Activated T-cell treated with anti-CD3 and anti-CD28 coated beads, Interleukin-2, amount 50 U/mL, for 24 hours (primary cell): Measurements from ENCODE around the gene HSP90AB1.

Experiments used
- DNase-seq: peaks from one replicate; pipeline ENCODE4 v3.0.0-alpha.2; 2020
- H3K27ac Mint-ChIP-seq: 2 replicates; pipeline ENCODE4 v1.8.0; 2020; ENCODE audit warnings: mild to moderate bottlenecking, mixed read lengths
- H3K27me3 Mint-ChIP-seq: 2 replicates; pipeline ENCODE4 v1.8.0; 2020; ENCODE audit warnings: mixed read lengths
- H3K36me3 Mint-ChIP-seq: 2 replicates; pipeline ENCODE4 v1.8.0; 2020; ENCODE audit warnings: low read depth, mixed read lengths
- H3K4me1 Mint-ChIP-seq: 2 replicates; pipeline ENCODE4 v1.8.0; 2020; ENCODE audit warnings: low read depth, mixed read lengths
- H3K4me3 Mint-ChIP-seq: 2 replicates; pipeline ENCODE4 v1.8.0; 2020; ENCODE audit warnings: mild to moderate bottlenecking, moderate library complexity, mixed read lengths
- H3K9me3 Mint-ChIP-seq: 2 replicates; pipeline ENCODE4 v1.8.0; 2020; ENCODE audit warnings: mixed read lengths

HSP90AB1 gene

DNA sequence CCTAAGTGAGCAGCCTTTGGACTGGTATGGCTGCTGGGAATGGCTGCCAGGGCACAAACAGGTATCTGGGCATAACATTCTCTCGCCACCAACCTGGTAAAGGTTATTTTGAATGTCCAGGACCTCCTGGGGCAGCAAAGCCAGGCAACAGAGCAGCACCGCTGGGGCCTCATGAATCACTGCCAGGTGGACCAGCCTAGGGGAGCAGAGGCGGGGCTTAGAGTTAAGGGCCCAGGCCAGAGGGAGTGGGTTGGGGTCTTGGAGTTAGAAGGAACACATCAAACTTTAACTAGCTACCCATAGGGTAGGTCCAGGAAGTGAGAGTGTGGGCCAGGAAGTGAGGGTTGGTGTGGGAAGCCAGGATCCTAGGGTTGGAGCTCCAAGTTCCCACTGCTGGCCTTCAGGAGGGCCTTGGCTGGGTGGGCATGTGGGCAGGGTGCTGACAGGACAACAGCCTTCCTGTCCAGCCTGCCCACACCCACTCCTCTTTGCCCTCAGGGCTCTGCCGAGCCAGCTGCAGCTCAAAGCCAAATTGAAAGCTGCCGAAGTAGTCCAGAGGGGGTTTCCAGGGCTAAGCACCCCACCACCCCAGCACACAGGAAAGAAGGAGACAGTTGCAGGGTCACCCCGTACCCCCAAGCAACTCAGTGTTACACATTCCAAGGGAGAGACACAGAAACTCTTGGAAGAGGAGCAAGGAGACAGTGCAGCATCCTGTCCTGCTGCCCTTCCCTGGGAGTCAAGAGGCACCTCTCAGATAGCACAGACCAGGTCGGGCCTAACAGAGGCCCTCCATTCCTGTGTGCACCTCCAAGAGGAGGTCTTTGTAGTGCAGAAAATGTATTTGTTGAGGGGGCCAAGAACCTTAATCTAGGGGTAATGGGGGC lies 15.8 kb downstream of the HSP90AB1 start:
- Mint-ChIP-seq H3K4me1 (peaks cover 60% of the 10 kb centered on the region), H3K9me3 (no peaks in the 10 kb centered on the region), H3K27ac (peak overlapping the region; percentile 95), H3K27me3 (no peaks in the 10 kb centered on the region), H3K36me3 (peaks cover 71% of the 10 kb centered on the region), H3K4me3 (peak overlapping the region; percentile 92)
- DNase-seq = no peak

DNA sequence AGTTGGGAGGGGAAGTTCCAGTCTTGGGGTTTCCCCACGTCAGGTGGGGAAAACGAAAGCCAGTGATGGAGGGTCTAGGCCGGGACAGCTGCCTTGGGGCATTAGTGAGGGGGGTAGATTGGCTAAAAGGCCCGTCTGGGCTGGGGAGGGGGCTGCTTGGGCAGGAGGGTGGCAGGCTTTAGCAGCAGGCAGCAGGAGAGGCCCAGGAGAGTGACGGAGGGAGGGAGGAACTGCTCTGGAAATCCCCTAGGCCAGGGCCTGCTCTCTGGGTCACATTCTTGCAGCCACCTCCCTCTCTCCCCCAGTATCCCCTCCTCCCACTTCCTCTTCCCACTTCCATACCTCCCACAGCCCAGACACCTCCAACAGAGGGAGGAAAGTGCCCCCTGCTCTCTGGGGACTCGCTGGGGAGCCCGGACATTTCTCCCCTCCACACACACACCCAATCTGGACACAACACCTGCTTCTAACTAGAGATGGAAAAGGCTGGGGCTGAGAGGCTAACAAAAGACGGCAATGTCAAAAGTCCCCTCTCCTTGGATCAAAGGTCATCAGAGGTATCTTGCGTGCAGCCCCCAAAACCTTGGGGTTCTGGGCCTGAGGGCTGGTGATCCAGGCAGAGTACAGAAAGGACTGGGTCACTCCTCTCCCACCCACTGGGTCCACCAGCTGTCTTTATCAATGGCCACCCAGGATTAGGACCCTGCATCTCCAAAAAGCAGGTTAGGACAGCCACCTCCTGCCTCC lies 16.6 kb downstream of the HSP90AB1 start:
- H3K9me3 Mint-ChIP-seq = no peaks in the 10 kb centered on the region
- H3K27ac Mint-ChIP-seq = peak overlapping the region; percentile 95
- peaks cover 7% of the 10 kb centered on the region for H3K27me3 Mint-ChIP-seq
- DNase-seq = no peak
- peaks cover 54% of the 10 kb centered on the region for H3K4me1 Mint-ChIP-seq
- H3K36me3 Mint-ChIP-seq = peaks cover 63% of the 10 kb centered on the region
- H3K4me3 Mint-ChIP-seq = peak overlapping the region; percentile 92

DNA sequence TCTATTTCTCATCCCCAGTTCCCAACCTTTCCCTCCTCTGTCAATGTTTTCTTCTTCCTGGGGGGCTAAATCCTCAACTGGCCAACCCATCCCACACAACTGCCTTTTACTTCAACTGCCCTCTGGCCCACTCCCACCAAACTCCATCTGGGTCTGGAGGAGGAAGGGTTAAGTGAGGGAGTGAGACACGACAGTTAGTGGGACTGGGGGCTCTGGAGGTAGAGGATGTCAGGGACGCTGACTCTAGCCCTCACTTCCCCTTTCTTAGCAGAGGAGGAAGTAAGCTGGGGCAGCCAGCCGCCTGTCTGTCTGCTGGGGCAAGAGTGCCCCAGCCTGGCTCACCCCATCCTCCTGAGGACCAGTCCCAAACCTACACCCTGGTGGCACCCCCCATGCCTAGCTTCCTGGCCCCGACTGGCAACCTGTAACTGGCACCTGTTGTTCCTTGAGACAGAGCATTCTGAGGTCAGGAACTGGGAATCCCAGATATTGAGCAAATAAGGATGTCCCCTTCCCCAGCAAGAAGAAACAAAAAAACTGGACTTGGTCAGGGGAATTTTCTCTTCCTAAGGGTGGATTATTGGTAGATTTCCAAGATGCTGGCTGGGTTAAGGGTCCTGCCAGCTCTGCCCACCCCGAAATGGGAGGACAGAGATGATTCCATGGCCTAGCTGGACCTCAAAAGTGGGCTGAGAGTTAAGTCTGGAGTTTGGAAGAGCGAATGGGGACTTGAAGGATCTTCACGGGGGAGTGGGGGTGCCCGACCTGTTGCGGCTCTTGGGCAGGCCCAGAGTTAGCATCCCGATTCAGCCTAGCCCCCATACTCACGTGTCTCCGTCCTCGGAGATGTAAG lies 17.5 kb downstream of the HSP90AB1 start:
- no peaks in the 10 kb centered on the region for H3K9me3 Mint-ChIP-seq
- peaks cover 54% of the 10 kb centered on the region for H3K36me3 Mint-ChIP-seq
- no peak for DNase-seq
- H3K27ac Mint-ChIP-seq = peak overlapping the region; percentile 95
- H3K4me1 Mint-ChIP-seq = peaks cover 58% of the 10 kb centered on the region
- H3K27me3 Mint-ChIP-seq = peaks cover 16% of the 10 kb centered on the region
- peak overlapping the region; percentile 92 for H3K4me3 Mint-ChIP-seq

DNA sequence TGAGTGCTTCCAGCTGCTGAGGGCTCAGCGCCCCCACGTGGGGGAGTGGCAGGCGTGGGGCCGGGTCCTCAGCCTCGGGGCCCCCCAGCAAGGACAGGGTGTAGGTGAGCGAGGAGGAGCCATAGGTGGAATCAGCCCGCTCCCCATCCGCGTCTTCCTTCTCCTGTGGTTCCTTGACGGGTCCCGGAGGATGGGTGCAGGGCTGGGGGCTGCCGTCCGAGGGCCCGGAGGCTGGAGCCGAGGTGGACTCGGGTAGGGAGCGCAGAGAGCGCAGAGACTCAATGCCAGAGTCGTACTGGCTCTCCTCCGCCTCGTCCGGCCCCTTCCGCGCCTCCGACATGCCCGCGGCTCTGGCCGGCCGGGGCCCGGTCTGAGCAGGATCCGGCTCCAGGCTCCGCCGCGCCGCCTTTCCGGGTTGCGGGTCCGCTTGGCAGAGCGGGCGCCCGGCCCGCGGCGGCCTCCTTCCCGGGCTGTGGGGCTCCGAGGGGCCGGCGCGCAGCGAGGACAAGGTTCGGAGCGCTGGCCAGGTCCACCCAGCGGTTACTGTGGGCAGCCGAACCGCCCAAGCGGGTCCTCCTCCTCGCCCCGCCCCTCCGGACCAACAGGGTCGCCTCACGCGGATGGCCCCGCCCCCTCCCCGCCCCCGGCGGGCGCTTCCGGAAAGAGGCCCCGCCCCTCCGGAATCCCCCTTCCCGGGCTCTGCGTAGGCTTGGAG lies 18.3 kb downstream of the HSP90AB1 start, which contains the start of gene NFKBIE:
Gene NFKBIE (minus strand): TSS at position 545 of the 715 bp plus-strand sequence. CDS start 205 bp downstream, at position 340.
- peaks cover 24% of the 10 kb centered on the region for H3K27me3 Mint-ChIP-seq
- H3K36me3 Mint-ChIP-seq = peaks cover 47% of the 10 kb centered on the region
- DNase-seq = peak; percentile 99
- H3K9me3 Mint-ChIP-seq = no peaks in the 10 kb centered on the region
- peak within 1 kb of the TSS; percentile 92 for H3K4me3 Mint-ChIP-seq
- H3K27ac Mint-ChIP-seq = peak within 1 kb of the TSS; percentile 95
- peaks cover 66% of the 10 kb centered on the region for H3K4me1 Mint-ChIP-seq

DNA sequence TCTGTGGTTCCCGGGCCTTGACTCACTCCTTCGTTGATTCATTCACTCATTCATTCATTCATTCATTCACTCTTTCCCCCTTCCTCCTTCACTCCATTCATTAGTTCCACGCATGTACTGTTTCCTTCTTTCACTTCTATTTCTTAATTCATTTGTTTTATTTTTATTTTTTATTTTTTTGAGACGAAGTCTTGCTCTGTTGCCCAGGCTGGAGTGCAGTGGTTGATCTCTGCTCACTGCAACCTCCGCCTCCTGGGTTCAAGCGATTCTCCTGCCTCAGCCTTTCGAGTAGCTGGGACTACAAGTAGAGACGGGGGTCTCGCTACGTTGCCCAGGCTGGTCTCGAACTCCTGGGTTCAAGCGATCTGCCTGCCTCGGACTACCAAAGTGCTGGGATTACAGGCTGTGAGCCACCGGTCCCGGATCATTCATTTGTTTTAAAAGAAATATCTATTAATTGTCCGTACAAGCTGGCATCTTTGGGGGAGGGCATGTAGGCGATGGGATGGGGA lies 18.9 kb downstream of the HSP90AB1 start:
- peak overlapping the region; percentile 77 for H3K27ac Mint-ChIP-seq
- H3K9me3 Mint-ChIP-seq = no peaks in the 10 kb centered on the region
- H3K4me3 Mint-ChIP-seq = peak overlapping the region; percentile 92
- H3K36me3 Mint-ChIP-seq = peaks cover 41% of the 10 kb centered on the region
- H3K4me1 Mint-ChIP-seq = peaks cover 64% of the 10 kb centered on the region
- DNase-seq = no peak
- H3K27me3 Mint-ChIP-seq = peaks cover 24% of the 10 kb centered on the region

DNA sequence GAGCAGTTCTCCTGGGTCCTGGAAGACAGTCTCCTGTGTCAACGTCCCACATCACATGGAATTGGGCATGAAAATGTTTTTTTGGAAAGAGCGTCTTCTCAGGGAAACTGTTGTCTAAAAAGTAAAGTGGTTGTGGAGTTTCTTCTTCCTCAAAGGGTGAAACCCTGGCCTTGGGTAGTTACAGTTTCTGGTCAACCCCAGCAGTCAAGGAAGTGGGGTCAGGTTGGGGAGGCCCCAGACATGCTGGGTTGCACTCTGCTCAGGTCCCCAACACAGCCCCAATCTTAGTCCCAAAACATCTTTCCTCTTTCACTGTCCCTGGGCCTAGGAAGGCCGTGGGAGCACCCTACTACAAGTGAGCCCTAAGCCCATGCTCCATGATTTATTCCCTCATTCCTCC lies 19.4 kb downstream of the HSP90AB1 start:
- Mint-ChIP-seq H3K4me1 (peaks cover 59% of the 10 kb centered on the region), H3K4me3 (peak overlapping the region; percentile 51), H3K27ac (peak overlapping the region; percentile 77), H3K27me3 (peaks cover 28% of the 10 kb centered on the region), H3K9me3 (no peaks in the 10 kb centered on the region), H3K36me3 (peaks cover 35% of the 10 kb centered on the region)
- no peak for DNase-seq

DNA sequence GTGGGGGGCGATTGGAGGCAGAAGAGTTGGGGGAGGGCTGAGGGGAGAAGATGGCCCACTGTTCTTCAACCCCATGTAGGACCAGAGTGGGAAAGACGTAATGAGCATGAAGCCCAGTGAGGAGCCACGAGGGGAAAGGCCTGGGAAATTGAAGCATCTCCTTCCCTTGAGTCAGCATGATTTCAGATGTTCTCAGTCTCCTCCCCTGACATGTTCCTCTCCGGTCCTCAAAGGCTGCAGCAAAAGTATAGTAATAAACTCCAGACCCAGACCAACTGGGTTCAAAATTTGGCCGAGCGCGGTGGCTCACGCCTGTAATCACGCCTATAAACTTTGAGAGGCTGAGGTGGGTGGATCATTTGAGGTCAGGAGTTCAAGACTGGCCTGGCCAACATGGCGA lies 20.4 kb downstream of the HSP90AB1 start:
- Mint-ChIP-seq H3K27ac (no peak overlapping the region), H3K4me3 (no peak overlapping the region), H3K4me1 (peaks cover 54% of the 10 kb centered on the region), H3K9me3 (no peaks in the 10 kb centered on the region), H3K36me3 (peaks cover 26% of the 10 kb centered on the region), H3K27me3 (peaks cover 37% of the 10 kb centered on the region)
- no peak for DNase-seq

DNA sequence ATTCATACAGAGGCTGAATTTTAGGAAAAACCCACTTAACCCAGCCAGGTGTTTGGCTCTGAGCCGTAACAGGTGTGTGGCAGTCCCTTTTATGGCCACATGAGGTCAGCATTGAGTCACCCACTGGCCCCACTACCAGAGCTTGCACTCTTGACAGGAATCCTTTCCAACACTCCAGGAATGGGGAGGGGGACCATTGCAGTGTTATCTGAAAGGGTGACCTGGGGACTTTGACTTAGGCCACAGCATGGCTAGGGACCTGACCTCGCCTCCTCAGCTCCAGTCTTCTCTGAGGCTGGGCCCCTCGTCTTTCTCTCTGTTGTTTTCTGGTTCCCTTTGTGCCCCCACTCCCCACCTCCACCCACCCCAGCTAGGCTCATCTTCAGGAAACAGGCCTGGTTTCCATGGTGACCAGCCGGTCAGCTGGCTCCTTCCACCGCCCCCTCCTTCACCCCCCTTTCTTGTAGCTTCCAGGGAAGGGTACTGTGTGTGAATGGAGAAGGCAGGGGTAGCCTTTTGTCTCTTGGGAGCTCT lies 21.3 kb downstream of the HSP90AB1 start:
- no peaks in the 10 kb centered on the region for H3K9me3 Mint-ChIP-seq
- DNase-seq = peak; percentile 76
- H3K27me3 Mint-ChIP-seq = peaks cover 46% of the 10 kb centered on the region
- H3K4me1 Mint-ChIP-seq = peaks cover 45% of the 10 kb centered on the region
- H3K27ac Mint-ChIP-seq = no peak overlapping the region
- H3K36me3 Mint-ChIP-seq = peaks cover 17% of the 10 kb centered on the region
- no peak overlapping the region for H3K4me3 Mint-ChIP-seq

DNA sequence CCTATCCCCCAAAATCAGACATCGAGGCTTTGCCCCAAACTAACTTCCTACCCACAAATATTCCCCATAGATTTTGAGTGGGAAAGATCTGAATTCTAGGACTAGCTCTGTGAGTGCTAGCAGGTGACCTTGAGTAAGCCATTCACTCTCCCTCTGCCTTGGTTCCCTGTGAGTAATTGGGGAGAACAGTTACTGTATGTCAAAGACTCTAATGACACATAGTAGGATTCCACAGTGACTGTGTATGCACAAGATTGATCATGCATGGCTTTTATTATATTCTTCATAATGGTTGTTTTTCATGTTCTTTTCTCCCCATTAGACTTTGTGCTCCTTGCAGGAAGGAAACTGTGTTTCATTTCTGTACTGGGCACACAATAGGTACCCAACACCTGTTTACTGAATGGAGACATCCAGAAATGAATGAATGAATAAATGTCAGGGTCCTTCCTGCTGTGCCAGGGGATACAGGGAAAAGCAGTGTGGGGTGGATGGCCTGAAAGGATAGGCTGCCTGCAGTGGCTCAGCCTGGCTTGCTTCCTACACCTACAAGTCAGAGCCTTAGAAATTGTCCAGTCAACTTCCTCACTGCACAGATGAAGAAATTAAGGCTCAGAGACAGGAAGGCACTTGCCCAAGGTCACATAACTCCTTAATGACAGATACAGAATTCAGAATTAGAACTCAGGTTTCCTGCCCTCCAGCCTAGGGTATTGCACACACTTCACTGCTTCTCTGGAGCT lies 22.4 kb downstream of the HSP90AB1 start:
- Mint-ChIP-seq H3K4me3 (peak overlapping the region; percentile 48), H3K9me3 (no peaks in the 10 kb centered on the region), H3K4me1 (peaks cover 35% of the 10 kb centered on the region), H3K36me3 (peaks cover 5% of the 10 kb centered on the region), H3K27ac (peak overlapping the region; percentile 66), H3K27me3 (peaks cover 56% of the 10 kb centered on the region)
- no peak for DNase-seq

DNA sequence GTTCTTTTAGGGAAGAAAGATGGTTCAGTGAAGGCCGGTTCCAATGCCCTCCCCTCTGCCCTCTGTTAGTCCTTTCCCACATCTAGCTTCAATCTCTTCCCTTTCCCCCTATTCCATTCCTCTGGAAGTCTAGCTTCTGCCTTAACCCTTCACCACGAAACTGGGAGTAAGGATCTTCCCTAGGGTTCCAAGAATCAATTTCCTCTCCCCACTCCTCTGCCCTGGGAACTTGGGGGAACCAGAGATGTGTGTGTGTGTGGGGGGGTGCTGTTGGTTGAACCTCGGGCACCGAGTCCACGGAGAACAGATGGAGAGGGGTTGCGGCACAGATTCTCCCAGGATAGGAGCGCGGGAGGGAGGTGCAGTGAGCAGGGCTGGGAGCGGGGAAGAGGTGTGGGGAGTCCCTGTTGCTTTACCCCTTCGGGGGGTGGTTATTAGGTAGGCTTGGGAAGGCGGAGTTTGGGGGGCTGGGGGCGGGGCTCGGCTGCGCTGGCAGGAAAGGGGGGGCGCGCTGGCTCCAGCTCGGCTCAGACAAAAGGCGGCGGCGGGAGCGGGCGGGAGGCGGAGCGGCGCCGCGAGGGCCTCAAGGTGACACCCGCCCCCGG lies 23.1 kb downstream of the HSP90AB1 start, which contains the start of gene TMEM151B:
Gene TMEM151B (plus strand): TSS at position 530 of the 605 bp plus-strand sequence. CDS start 293 bp downstream, outside the sequence.
- Mint-ChIP-seq H3K4me1 (peaks cover 37% of the 10 kb centered on the region), H3K9me3 (no peaks in the 10 kb centered on the region), H3K27ac (peak within 1 kb of the TSS; percentile 66), H3K27me3 (peaks cover 60% of the 10 kb centered on the region), H3K36me3 (no peaks in the 10 kb centered on the region), H3K4me3 (peak within 1 kb of the TSS; percentile 60)
- no peak for DNase-seq

DNA sequence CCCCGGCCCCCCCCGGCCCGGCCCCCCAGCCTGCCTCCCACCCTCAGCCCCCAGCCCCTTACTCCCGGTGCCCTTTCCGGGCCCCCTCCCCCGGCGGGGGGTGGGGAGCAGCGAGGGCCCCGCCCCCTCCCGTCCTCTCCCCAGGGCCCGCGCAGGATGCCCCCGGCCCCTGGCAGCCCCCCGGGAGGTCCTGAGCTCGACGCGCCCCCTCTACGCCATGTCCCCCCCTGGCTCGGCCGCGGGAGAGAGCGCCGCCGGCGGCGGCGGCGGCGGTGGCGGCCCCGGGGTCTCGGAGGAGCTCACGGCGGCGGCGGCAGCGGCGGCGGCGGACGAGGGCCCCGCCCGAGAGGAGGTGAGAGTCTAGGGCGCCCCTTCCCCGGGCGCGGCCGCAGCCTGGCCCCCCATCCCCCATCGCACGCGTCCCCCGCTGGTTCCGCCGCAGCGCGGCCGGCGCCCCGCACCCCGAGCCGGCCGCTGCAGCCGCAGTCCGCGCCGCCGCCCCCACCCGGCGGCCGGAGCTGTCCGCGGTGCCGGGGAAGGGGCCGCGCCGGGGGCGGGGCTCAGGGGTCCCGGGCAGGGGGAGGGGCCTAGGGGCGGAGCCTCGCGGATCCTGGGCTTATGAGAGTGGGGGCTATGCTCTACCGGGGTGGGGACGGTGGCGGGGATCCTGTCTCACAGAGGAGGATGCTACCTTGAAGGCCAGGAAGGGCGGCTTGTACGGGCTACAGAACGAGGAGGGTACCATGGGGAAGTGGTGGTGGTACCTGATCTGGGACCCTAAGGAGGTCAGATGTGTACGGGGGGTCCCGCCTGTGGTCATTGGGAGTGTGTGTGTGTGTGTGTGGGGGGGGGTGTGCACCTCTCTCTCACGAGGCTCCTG lies 23.9 kb downstream of the HSP90AB1 start:
- H3K4me1 Mint-ChIP-seq = peaks cover 35% of the 10 kb centered on the region
- no peak overlapping the region for H3K27ac Mint-ChIP-seq
- H3K9me3 Mint-ChIP-seq = no peaks in the 10 kb centered on the region
- H3K36me3 Mint-ChIP-seq = no peaks in the 10 kb centered on the region
- no peak for DNase-seq
- peaks cover 62% of the 10 kb centered on the region for H3K27me3 Mint-ChIP-seq
- H3K4me3 Mint-ChIP-seq = peak overlapping the region; percentile 60

DNA sequence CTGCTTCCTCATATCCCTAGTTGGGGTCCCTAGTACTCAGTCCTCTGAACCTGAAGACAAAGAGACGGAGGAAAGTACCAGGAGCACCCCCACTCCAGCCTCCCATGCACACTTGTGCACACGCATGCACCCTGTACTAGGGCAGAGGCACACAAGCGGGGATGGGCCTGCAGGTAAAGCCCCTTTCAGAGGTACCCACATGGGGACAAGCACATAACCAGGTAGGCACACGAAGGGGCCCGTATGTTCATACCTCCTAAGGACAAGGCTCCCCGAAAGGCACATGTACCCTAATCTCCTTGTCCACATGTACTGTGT lies 24.5 kb downstream of the HSP90AB1 start:
- H3K9me3 Mint-ChIP-seq = no peaks in the 10 kb centered on the region
- no peaks in the 10 kb centered on the region for H3K36me3 Mint-ChIP-seq
- peak overlapping the region; percentile 60 for H3K4me3 Mint-ChIP-seq
- no peak for DNase-seq
- H3K27ac Mint-ChIP-seq = no peak overlapping the region
- H3K4me1 Mint-ChIP-seq = peaks cover 29% of the 10 kb centered on the region
- H3K27me3 Mint-ChIP-seq = peaks cover 62% of the 10 kb centered on the region
